ENCODE results near the gene PRKG1. TPM values are rescaled to one million over a fixed set of nuclear protein-coding genes. Genes with fewer than 3 reads are reported as not detected.
A peak's percentile ranks its signal among the peaks of the same experiment; 100 is the strongest.

PRKG1 gene
- total RNA-seq, 1 experiment from 2014 or later: 10.4 TPM

DNA sequence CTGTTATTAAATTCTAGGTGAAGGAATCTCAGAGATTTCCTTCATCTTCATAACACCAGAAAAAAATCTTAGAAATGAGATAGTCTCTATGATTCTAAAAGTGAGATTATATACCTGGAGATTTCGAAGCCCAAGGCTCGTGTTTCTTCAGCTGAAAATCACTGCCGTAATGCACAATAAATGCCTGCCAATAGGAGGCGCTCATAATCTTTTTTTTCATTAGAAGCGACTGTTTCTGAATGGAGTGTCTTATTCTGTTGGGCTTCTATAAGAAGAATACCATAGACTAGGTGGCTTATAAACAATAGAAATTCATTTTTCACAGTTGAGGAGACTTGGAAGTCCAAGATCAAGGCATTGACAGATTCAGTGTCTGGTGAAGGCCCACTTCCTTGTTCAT is 294.7 kb downstream of the PRKG1 start:
- Histone ChIP-seq H3K14ac (ENCODE audit: insufficient read depth, low read length) (no peak overlapping the region), H2BK20ac (ENCODE audit: low read depth, low read length, poor library complexity, severe bottlenecking) (no peak overlapping the region), H3K23me2 (ENCODE audit: insufficient read length, low read depth, low read length, poor library complexity, severe bottlenecking) (no peaks in the 10 kb centered on the region), H3K27ac (ENCODE audit: insufficient read length, low read depth, low read length) (no peak overlapping the region), H3K18ac (ENCODE audit: insufficient read length, low read depth, low read length) (no peak overlapping the region), H3K9ac (ENCODE audit: extremely low read depth, insufficient read length, low read length) (no peak overlapping the region), H2BK15ac (ENCODE audit: low read depth, low read length) (no peak overlapping the region), H4K20me1 (ENCODE audit: control insufficient read depth, insufficient read depth, insufficient read length) (no peaks in the 10 kb centered on the region), H3K4ac (ENCODE audit: low read depth, low read length) (no peak overlapping the region), H3K79me2 (ENCODE audit: insufficient read depth, low read length) (no peaks in the 10 kb centered on the region), H3K23ac (ENCODE audit: insufficient read length, low read depth, low read length) (no peak overlapping the region), H2AFZ (ENCODE audit: low read length) (no peak overlapping the region), H4K8ac (replicated peaks; ENCODE audit: insufficient read length, low read depth, low read length) (no peak overlapping the region), H3T11ph (ENCODE audit: low read length) (no peak overlapping the region), H2BK120ac (ENCODE audit: low read depth, low read length, poor library complexity, severe bottlenecking) (no peak overlapping the region), H2BK12ac (ENCODE audit: insufficient read length, low read depth, low read length) (no peak overlapping the region), H3K56ac (ENCODE audit: insufficient read length, low read depth, low read length) (no peak overlapping the region), H3K4me2 (ENCODE audit: insufficient read depth, insufficient read length, low read length) (no peak overlapping the region), H3K27me3 (ENCODE audit: insufficient read depth, low read length) (no peaks in the 10 kb centered on the region), H2AK5ac (ENCODE audit: insufficient read length, low read length) (no peak overlapping the region), H4K5ac (ENCODE audit: insufficient read length, low read depth, low read length) (no peak overlapping the region), H4K91ac (ENCODE audit: insufficient read length, low read depth, low read length) (no peak overlapping the region), H2BK5ac (ENCODE audit: insufficient read length, low read length) (no peak overlapping the region), H3K9me3 (ENCODE audit: control insufficient read depth, low read depth, low read length) (no peaks in the 10 kb centered on the region), H3K79me1 (ENCODE audit: insufficient read depth, low read depth, low read length, poor library complexity, severe bottlenecking) (no peaks in the 10 kb centered on the region), H3K4me1 (ENCODE audit: insufficient read depth, low read length) (peaks cover 3% of the 10 kb centered on the region; the same call in 1 of the 2 replicates)
- Mint-ChIP-seq H3K4me3 (no peak overlapping the region), H3K4me1 (peaks cover 44 to 63% of the 10 kb centered on the region in 2 experiments), H3K27me3 (ENCODE audit: low read depth) (no peaks in the 10 kb centered on the region), H3K27ac (no peak overlapping the region), H3K9me3 (no peaks in the 10 kb centered on the region), H3K36me3 (ENCODE audit: insufficient read depth in 1 of 3, low read depth in 3 of 3) (no peaks in the 10 kb centered on the region)
- TF ChIP-seq CTCF (conservative IDR thresholded peaks at IDR 0.05): peak; percentile 79
- no peak for DNase-seq
- no CpG with 5 or more reads among the region's 5 CpGs for WGBS (ENCODE audit: extremely low coverage, insufficient read length, low lambda C conversion rate)

All from H9 (cell line).